NCI-H1436 (cell line): ENCODE results near the gene UNC5B.
"Not testable (repeated sequence)": the region's sequence is repeated elsewhere in the genome, so short reads cannot be mapped to it uniquely, and the experiment has no call there.

Experiments used
- DNase-seq: peaks from one replicate; lab custom pipeline; 2025; lab: John Stamatoyannopoulos, UW

Gene UNC5B

GRCh38 chr10:71209731-71210541, 2.4 kb upstream of the UNC5B start:
- no peak for DNase-seq

- no peak for DNase-seq
These were observed 1.9 kb upstream of the UNC5B start for GRCh38 chr10:71210542-71210871.

GRCh38 chr10:71211053-71211452, 1.3 kb upstream of the UNC5B start:
- DNase-seq, result no peak

GRCh38 chr10:71211775-71212317, 524 bp upstream of the UNC5B start:
- no peak for DNase-seq

GRCh38 chr10:71213127-71213621, 804 bp downstream of the UNC5B start:
- DNase-seq, result peak; percentile 60

GRCh38 chr10:71213761-71214440, 1.5 kb downstream of the UNC5B start:
- no peak for DNase-seq

- no peak for DNase-seq
These were observed 2.5 kb downstream of the UNC5B start for GRCh38 chr10:71214641-71215559.

- DNase-seq, result no peak
These were observed 4.0 kb downstream of the UNC5B start for GRCh38 chr10:71216363-71216695.

GRCh38 chr10:71216751-71217265, 4.4 kb downstream of the UNC5B start:
- no peak for DNase-seq

- peak; percentile 48 for DNase-seq
These were observed 5.1 kb downstream of the UNC5B start for GRCh38 chr10:71217266-71218045.

GRCh38 chr10:71218046-71218650, 5.8 kb downstream of the UNC5B start:
- DNase-seq, result no peak

GRCh38 chr10:71218651-71219050, 6.3 kb downstream of the UNC5B start:
- DNase-seq, result no peak

- not testable (repeated sequence) for DNase-seq
These were observed 7.0 kb downstream of the UNC5B start for GRCh38 chr10:71219236-71219917.

- no peak for DNase-seq
These were observed 7.7 kb downstream of the UNC5B start for GRCh38 chr10:71219918-71220688.

GRCh38 chr10:71220689-71221540, 8.5 kb downstream of the UNC5B start:
- no peak for DNase-seq

GRCh38 chr10:71221586-71222202, 9.3 kb downstream of the UNC5B start:
- DNase-seq, result no peak

GRCh38 chr10:71222601-71223346, 10.4 kb downstream of the UNC5B start:
- DNase-seq, result peak; percentile 87
